A549 (cell line): Measurements from ENCODE around the gene CNNM2. TPM values are rescaled to one million over a fixed set of nuclear protein-coding genes. Genes with fewer than 3 reads are reported as not detected.
"Not testable (repeated sequence)": the region's sequence is repeated elsewhere in the genome, so short reads cannot be mapped to it uniquely, and the experiment has no call there.

ENCODE experiments used
- ATAC-seq, 2 experiments: fragments of 200-7000 bp in 1 of 2; fragments of >200 bp in 1 of 2; cut with Nextera tagmentation in 1 of 2; cut with Tn5 transposase in 1 of 2; 3 replicates each; pipeline versions ENCODE4 v1.8.0 to v1.9.1; 2018 to 2020; ENCODE audit warnings: mild to moderate bottlenecking in 1 of 2, moderate library complexity in 1 of 2
- CTCF ChIA-PET: fragments of 300-600 bp; sonication (Branson Sonifier 250); formaldehyde crosslinking; extraction: SDS; loops from one replicate; lab custom pipeline; 2021; ENCODE audit warnings: antibody characterized with exemption, inconsistent platforms; lab: Yijun Ruan, JAX
- POLR2A ChIA-PET: fragments of 350-600 bp; formaldehyde crosslinking; extraction: SDS; loops from one replicate; lab custom pipeline; 2021; ENCODE audit warnings: antibody characterized with exemption, inconsistent platforms; lab: Yijun Ruan, JAX
- DNase-seq, 2 experiments: peaks; one replicate each; pipeline versions ENCODE4 v3.0.0 to v3.0.0-alpha.2; 2011 to 2016; ENCODE audit warnings: low read depth in 1 of 2, low spot score in 1 of 2
- FAIRE-seq: peaks from 2 replicates; lab custom pipeline; 2011; peaks lifted over from hg19 to GRCh38; lab: Jason Lieb, UNC
- H3K27ac ChIP-seq, 2 experiments: fragments of >200 bp; sonication (Bioruptor Twin); formaldehyde crosslinking; 3 replicates each; pipeline ENCODE4 v1.5.1; 2016 to 2017
- H3K4me1 ChIP-seq: fragments of >200 bp; sonication (Bioruptor Twin); formaldehyde crosslinking; 3 replicates; pipeline ENCODE4 v1.6.1; 2016
- H3K4me2 ChIP-seq: fragments of >200 bp; sonication (Bioruptor Twin); formaldehyde crosslinking; 3 replicates; pipeline ENCODE4 v1.6.1; 2016
- H3K4me3 ChIP-seq: fragments of >200 bp; sonication (Bioruptor Twin); formaldehyde crosslinking; 3 replicates; pipeline ENCODE4 v1.5.1; 2016
- H3K9me3 ChIP-seq: fragments of >200 bp; sonication (Bioruptor Twin); formaldehyde crosslinking; 3 replicates; pipeline ENCODE4 v1.6.1; 2016
- BHLHE40 ChIP-seq: IDR thresholded peaks from 2 replicates; pipeline ENCODE4 v1.6.1; 2012; ENCODE audit warnings: low read depth, low read length, inconsistent platforms
- CBX8 ChIP-seq: fragments of 200-600 bp; sonication (generic); IDR thresholded peaks from 2 replicates; pipeline ENCODE4 v1.6.1; 2016
- CHD2 ChIP-seq: fragments of 150-350 bp; IDR thresholded peaks from 2 replicates; pipeline ENCODE4 v1.6.1; 2014; ENCODE audit warnings: low read length; ENCODE audit not compliant: partially characterized antibody
- CHD4 ChIP-seq: fragments of 200-600 bp; sonication (generic); IDR thresholded peaks from 2 replicates; pipeline ENCODE4 v1.6.1; 2016; ENCODE audit warnings: antibody characterized with exemption, mild to moderate bottlenecking, borderline replicate concordance
- FOSB ChIP-seq: fragments of 250-450 bp; sonication (Bioruptor Pico); IDR thresholded peaks from 2 replicates; pipeline ENCODE4 v1.5.0; 2020; ENCODE audit warnings: mild to moderate bottlenecking, moderate library complexity
- FOSL2 ChIP-seq, 2 experiments: fragments of 450-650 bp in 1 of 2; fragments of >200 bp in 1 of 2; sonication (Bioruptor Twin) in 1 of 2; formaldehyde crosslinking; IDR thresholded peaks; 2 replicates each; pipeline versions ENCODE4 v1.5.0 to v1.6.1; 2016 to 2020; ENCODE audit warnings: mild to moderate bottlenecking in 1 of 2, moderate library complexity in 1 of 2
- HDAC2 ChIP-seq: fragments of 200-600 bp; sonication (generic); IDR thresholded peaks from 2 replicates; pipeline ENCODE4 v1.6.1; 2016
- HEYL ChIP-seq: fragments of 250-450 bp; sonication (Bioruptor Pico); IDR thresholded peaks from 2 replicates; pipeline ENCODE4 v1.8.0; 2021; ENCODE audit warnings: mild to moderate bottlenecking, moderate library complexity
- HOXA7 ChIP-seq: fragments of 250-450 bp; sonication (Bioruptor Pico); IDR thresholded peaks from 2 replicates; pipeline ENCODE4 v1.5.0; 2020; ENCODE audit warnings: mild to moderate bottlenecking, moderate library complexity
- NPAS2 ChIP-seq: fragments of 250-450 bp; sonication (Bioruptor Pico); IDR thresholded peaks from 2 replicates; pipeline ENCODE4 v1.8.0; 2022; ENCODE audit warnings: mild to moderate bottlenecking, moderate library complexity, borderline replicate concordance
- POLR2A ChIP-seq: IDR thresholded peaks from 2 replicates; pipeline ENCODE4 v1.6.1; 2012; ENCODE audit warnings: mild to moderate bottlenecking, low read length
- RAD21 ChIP-seq, 2 experiments: fragments of >200 bp in 1 of 2; sonication (Bioruptor Twin) in 1 of 2; formaldehyde crosslinking in 1 of 2; IDR thresholded peaks in 1 of 2; conservative IDR thresholded peaks in 1 of 2; 2 replicates in 1 of 2; 3 replicates in 1 of 2; pipeline ENCODE4 v1.6.1; 2012 to 2018; ENCODE audit warnings: inconsistent platforms in 1 of 2
- TP53 ChIP-seq: fragments of 250-450 bp; sonication (Bioruptor Pico); IDR thresholded peaks from 2 replicates; pipeline ENCODE4 v1.5.0; 2021; ENCODE audit warnings: mild to moderate bottlenecking, moderate library complexity
- ZC3H11A ChIP-seq: fragments of 450-650 bp; IDR thresholded peaks from 2 replicates; pipeline ENCODE4 v1.6.1; 2014; ENCODE audit warnings: antibody characterized with exemption, mild to moderate bottlenecking
- ZFP36 ChIP-seq: fragments of 450-650 bp; IDR thresholded peaks from 2 replicates; pipeline ENCODE4 v1.6.1; 2014; ENCODE audit warnings: borderline replicate concordance; ENCODE audit not compliant: partially characterized antibody
- WGBS: methylation state at CpG from one replicate; pipeline ENCODE4 v1.1.6; 2017; ENCODE audit errors: missing lambda C conversion rate; 5-methylcytosine and 5-hydroxymethylcytosine counted together
- polyA plus RNA-seq, 4 experiments: library from polyadenylated mRNA; depleted of rRNA in 3 of 4; stranded (reverse); fragments of >200 nt; fragmentation: RNase III in 1 of 4; extraction: RNeasy Plus Mini Kit Qiagen cat#74134 plus additional on column Dnase treatment in 1 of 4; gene quantifications; 2 replicates in 3 of 4; 3 replicates in 1 of 4; pipeline ENCODE4 v1.2.3, GENCODE V29; 2011 to 2017
- TF ChIP-seq, protein P1 (sequence below): fragments of 450-650 bp; IDR thresholded peaks from 2 replicates; pipeline ENCODE4 v1.6.1; 2014; ENCODE audit warnings: antibody characterized with exemption
- TF ChIP-seq, protein P2 (sequence below): IDR thresholded peaks from 2 replicates; pipeline ENCODE4 v1.6.1; 2012; ENCODE audit warnings: low read depth, borderline replicate concordance
- TF ChIP-seq, protein P3 (sequence below): IDR thresholded peaks from 2 replicates; pipeline ENCODE4 v1.6.1; 2012
- TF ChIP-seq, protein P4 (sequence below): fragments of >200 bp; sonication (Bioruptor Twin); formaldehyde crosslinking; IDR thresholded peaks from 2 replicates; pipeline ENCODE4 v1.6.1; 2016
- TF ChIP-seq, protein P5 (sequence below): fragments of 250-450 bp; sonication (Bioruptor Pico); IDR thresholded peaks from 2 replicates; pipeline ENCODE4 v1.5.0; 2021; ENCODE audit warnings: mild to moderate bottlenecking, moderate library complexity, borderline replicate concordance
- TF ChIP-seq, protein P6 (sequence below): fragments of 150-350 bp; IDR thresholded peaks from 2 replicates; pipeline ENCODE4 v1.6.1; 2014; ENCODE audit warnings: low read depth, mild to moderate bottlenecking, low read length

Gene CNNM2
- polyA plus RNA-seq, 2 of the 4 experiments (the other 2 are of a cell fraction): 6.4 to 6.9 TPM

DNA sequence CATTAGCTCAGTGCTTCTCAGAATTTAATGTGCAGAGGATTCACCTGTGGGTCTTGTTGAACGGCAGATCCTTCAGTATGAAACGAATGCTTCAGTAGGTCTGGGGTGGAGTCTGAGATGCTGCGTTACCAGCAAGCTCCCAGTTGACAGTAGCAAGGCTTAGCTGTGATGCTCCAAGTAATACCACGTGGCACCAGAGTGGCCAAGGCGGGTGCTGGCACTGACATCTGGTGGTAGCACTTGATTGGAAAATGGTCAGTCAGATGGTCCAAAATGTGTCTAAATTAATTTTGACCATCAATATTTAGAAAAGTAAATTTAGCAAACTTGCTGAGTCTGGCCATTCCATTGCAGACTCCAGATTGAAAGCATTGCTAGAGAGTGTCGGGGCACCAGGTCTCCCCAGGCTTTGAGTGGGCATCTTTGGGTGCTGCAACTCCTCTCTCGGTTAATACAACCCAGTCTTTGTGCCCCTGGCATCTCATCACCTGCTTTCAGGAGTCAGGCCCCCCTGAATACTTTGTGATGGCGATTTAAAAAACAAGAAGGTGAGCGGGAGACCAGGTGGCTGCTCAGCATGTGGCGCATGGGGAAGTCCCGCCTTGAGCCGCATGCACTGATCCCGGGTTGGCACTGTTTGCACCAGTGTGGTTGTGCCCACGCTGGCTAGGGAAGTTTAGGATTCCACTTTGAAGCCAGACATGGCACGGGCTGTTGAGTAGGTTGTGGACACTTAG is 144.9 kb downstream of the CNNM2 start (continued):
- TF ChIP-seq, protein P1, sequence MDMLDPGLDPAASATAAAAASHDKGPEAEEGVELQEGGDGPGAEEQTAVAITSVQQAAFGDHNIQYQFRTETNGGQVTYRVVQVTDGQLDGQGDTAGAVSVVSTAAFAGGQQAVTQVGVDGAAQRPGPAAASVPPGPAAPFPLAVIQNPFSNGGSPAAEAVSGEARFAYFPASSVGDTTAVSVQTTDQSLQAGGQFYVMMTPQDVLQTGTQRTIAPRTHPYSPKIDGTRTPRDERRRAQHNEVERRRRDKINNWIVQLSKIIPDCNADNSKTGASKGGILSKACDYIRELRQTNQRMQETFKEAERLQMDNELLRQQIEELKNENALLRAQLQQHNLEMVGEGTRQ: peak; percentile 30; the same call in 1 of the 2 replicates

DNA sequence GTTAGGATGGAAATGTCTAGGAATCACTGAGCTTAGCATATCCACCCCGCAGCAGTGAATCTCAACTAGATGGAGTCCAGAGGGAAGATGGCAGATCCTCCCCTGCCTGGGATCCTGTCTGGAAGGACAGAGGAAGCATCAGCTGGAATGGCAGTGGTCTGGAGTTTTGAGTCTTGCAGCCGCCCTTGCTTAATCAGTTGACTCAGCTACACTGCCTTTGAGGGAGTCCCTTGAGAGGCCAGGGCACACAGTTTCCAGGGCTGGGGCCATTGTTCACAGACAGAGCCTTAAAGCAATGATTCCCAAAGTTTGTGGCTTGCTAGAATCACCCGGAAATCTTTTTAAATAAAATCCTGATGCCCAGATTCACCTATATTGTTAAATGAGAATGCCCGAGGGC is 146.9 kb downstream of the CNNM2 start:
- DNase-seq (no peak), ATAC-seq (no peak), FAIRE-seq (no peak)
- TF ChIP-seq CHD2 (no peak), FOSB (CRISPR knock-in tag) (no peak), NPAS2 (CRISPR knock-in tag) (no peak), RAD21 (conservative IDR thresholded peaks at IDR 0.05 in 1 of 2, IDR thresholded peaks at IDR 0.05 in 1 of 2) (no peak), FOSL2 (IDR thresholded peaks at IDR 0.05) (no peak), FOSL2 (CRISPR knock-in tag; IDR thresholded peaks at IDR 0.05) (no peak), HDAC2 (no peak), POLR2A (no peak), CHD4 (no peak), ZC3H11A (no peak), BHLHE40 (no peak), HOXA7 (no peak), HEYL (CRISPR knock-in tag) (no peak), ZFP36 (no peak), CBX8 (no peak)
- TF ChIP-seq, protein P2, sequence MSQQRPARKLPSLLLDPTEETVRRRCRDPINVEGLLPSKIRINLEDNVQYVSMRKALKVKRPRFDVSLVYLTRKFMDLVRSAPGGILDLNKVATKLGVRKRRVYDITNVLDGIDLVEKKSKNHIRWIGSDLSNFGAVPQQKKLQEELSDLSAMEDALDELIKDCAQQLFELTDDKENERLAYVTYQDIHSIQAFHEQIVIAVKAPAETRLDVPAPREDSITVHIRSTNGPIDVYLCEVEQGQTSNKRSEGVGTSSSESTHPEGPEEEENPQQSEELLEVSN: no peak
- TF ChIP-seq, protein P3, sequence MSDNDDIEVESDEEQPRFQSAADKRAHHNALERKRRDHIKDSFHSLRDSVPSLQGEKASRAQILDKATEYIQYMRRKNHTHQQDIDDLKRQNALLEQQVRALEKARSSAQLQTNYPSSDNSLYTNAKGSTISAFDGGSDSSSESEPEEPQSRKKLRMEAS: no peak
- TF ChIP-seq, protein P4, sequence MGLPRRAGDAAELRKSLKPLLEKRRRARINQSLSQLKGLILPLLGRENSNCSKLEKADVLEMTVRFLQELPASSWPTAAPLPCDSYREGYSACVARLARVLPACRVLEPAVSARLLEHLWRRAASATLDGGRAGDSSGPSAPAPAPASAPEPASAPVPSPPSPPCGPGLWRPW: no peak
- Histone ChIP-seq H3K4me3 (no peak overlapping the region), H3K4me1 (no peaks in the 10 kb centered on the region), H3K27ac (no peak overlapping the region), H3K4me2 (no peak overlapping the region), H3K9me3 (no peaks in the 10 kb centered on the region)
- WGBS: 83% methylated on average over 4 of the region's 4 CpGs
- POLR2A ChIA-PET: interaction anchor here (0.9 kb wide), 1 partner anchor 147 kb away, joined by 3 read pairs; the partner anchor contains the start of gene CNNM2
- CTCF ChIA-PET: interaction anchor here (0.8 to 4.5 kb wide), 9 partner anchors 11 to 334 kb away, joined by 3 to 56 read pairs (median 4); partner anchors contain the start of gene CNNM2

DNA sequence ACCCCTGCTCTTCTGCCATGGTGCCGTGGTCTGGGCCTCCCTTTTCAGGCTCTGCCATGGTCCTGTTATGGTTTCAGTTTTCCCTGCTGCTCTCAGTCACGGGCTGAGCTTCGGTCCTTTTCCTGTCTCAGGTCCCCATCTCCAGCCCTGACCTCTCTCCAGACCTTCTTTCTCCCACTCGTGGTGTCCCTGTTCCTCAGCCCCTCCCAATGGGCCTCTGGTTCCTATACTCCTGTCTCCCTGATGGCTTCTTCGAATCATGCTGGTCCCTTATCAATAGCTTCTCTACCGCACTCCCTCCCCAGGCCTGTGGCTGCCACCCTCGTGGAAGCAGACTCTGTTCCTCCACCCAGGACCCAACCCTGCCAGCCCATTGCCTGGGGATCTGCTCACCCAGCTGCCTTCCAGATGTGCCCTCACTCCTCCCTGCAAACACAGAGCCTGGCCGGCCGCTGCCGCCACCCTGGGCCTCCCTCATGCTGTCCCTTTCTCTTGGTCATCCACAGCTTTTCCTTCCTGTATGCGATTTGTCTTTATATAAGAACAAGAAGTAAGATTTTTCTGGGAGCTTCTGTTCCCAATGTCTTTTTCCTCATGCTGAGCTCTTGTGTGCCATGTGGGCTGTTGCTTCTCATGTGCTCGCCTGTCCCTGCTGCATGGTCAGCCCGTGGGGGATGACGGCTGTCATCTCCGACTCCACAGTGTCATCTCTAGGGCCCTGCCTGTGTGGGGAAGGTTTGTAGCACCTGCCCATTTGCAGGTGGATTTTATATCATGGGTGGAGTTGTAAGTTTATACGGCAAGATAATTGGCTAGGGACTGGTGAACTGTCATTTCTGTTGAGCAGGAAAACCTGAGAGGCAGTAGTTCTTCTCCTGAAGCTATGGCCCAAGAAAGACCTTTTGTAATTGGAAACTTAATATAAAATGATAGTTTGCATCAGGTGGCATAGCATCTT is 148.3 kb downstream of the CNNM2 start:
- no peak for TF ChIP-seq TP53
- no peak for TF ChIP-seq POLR2A
- TF ChIP-seq, protein P5, sequence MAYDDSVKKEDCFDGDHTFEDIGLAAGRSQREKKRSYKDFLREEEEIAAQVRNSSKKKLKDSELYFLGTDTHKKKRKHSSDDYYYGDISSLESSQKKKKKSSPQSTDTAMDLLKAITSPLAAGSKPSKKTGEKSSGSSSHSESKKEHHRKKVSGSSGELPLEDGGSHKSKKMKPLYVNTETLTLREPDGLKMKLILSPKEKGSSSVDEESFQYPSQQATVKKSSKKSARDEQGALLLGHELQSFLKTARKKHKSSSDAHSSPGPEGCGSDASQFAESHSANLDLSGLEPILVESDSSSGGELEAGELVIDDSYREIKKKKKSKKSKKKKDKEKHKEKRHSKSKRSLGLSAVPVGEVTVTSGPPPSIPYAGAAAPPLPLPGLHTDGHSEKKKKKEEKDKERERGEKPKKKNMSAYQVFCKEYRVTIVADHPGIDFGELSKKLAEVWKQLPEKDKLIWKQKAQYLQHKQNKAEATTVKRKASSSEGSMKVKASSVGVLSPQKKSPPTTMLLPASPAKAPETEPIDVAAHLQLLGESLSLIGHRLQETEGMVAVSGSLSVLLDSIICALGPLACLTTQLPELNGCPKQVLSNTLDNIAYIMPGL (CRISPR knock-in tag): no peak
- TF ChIP-seq, protein P6, sequence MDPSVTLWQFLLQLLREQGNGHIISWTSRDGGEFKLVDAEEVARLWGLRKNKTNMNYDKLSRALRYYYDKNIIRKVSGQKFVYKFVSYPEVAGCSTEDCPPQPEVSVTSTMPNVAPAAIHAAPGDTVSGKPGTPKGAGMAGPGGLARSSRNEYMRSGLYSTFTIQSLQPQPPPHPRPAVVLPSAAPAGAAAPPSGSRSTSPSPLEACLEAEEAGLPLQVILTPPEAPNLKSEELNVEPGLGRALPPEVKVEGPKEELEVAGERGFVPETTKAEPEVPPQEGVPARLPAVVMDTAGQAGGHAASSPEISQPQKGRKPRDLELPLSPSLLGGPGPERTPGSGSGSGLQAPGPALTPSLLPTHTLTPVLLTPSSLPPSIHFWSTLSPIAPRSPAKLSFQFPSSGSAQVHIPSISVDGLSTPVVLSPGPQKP: no peak
- FAIRE-seq (no peak), ATAC-seq (no peak), DNase-seq (no peak)
- CTCF ChIA-PET: interaction anchor here (0.7 to 13.3 kb wide), 8 partner anchors 9 to 426 kb away, joined by 3 to 199 read pairs (median 6); partner anchors contain the start of genes CNNM2 and RPEL1
- Histone ChIP-seq H3K4me2 (no peak overlapping the region), H3K27ac (no peak overlapping the region), H3K4me3 (no peak overlapping the region), H3K4me1 (no peaks in the 10 kb centered on the region), H3K9me3 (no peaks in the 10 kb centered on the region)
- POLR2A ChIA-PET: no interaction called here
- WGBS: 85% methylated on average over 16 of the region's 16 CpGs

DNA sequence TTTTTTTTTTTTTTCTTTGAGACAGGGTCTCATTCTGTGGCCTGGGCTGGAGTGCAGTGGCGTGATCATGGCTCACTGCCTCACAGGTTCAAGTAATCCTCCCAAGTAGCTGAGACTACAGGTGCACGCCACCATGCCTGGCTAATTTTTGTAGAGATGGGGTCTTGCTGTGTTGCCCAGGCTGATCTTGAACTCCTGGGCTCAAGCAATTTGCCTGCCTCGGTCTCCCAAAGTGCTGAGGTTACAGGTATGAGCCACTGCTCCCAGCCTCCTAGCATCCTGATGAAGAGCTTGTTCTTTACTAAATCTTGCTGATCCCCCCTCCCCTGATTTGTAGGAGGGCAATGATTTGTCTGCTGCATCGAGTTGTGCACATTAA is 149.0 kb downstream of the CNNM2 start:
- CTCF ChIA-PET: interaction anchor here (0.7 to 13.3 kb wide), 6 partner anchors 10 to 426 kb away, joined by 3 to 199 read pairs (median 6); partner anchors contain the start of genes CNNM2 and RPEL1
- FAIRE-seq: not testable (repeated sequence)
- 69% methylated on average over 4 of the region's 4 CpGs for WGBS

More for the DNA sequence above, 149.0 kb downstream of the CNNM2 start:
- H3K4me1 ChIP-seq, POLR2A ChIA-PET, H3K27ac ChIP-seq, H3K9me3 ChIP-seq, ATAC-seq, H3K4me3 ChIP-seq, DNase-seq, H3K4me2 ChIP-seq: not testable (repeated sequence)
